GM19351 (cell line): Measurements from ENCODE around the gene FRMPD1.

Source experiments
- ATAC-seq: cut with Tn5 transposase; IDR thresholded peaks from one replicate; pipeline ENCODE4 v1.9.1; 2021; ENCODE audit warnings: mild to moderate bottlenecking, moderate library complexity; ENCODE audit not compliant: unreplicated experiment

FRMPD1 gene

DNA sequence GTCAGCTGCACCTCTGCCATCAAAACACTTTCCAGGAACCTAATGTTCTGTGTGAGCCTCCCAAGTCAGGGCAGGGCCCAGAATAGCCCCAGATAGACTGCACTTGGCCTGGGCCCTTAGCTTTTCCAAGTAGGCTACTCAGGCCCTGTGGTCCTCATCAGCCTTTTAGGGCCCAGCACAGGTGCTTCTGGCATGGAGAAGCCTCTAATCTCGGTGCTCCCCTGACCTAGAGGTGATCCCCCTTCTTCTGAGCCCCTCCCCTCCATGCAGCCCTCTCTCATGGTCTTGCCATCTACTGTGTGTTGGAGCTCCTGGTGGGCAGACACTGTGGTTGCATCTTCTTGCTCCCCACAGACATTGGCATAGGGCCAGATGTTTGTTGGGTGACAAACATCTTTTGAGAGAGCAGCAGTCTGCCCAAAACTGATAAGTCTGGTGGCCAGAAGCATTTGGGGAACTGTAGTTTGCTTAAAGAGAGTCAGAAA lies 28.1 kb downstream of the FRMPD1 start:
- no peak for ATAC-seq

DNA sequence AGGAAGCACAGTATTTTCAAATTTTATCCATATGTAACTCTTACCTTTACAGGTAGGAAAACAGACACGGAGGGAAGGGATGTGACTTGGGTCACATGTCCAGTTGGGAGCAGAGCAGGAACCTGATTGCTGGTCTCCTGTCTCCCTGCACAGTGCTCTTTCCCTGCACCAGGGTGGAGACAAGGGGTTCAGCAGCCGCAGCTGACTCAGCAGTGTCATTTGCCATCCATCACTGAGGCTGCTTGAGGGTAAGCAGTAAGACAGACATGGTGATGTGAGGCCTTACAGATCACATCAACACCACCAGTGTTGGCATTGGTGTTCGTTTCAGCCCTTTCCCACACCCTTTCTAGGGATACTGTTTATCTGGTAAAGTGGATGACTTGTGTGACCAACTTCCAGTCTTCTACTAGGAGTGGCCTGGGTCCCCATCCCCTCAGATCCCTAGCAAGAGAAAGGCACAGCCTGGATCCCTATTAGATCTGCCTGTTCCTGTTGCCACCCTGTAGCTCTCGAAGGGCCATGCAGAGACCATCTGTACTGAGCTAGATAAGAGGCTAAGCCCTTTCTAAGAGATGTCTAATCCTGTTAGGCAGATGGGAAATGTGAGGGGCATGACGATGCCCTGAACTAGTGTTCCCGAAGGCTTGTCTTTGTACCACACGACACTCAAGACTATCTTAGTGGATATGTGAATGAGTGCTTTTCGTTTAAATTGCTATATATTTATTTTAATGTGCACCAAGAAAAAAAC lies 29.1 kb downstream of the FRMPD1 start:
- ATAC-seq = no peak

DNA sequence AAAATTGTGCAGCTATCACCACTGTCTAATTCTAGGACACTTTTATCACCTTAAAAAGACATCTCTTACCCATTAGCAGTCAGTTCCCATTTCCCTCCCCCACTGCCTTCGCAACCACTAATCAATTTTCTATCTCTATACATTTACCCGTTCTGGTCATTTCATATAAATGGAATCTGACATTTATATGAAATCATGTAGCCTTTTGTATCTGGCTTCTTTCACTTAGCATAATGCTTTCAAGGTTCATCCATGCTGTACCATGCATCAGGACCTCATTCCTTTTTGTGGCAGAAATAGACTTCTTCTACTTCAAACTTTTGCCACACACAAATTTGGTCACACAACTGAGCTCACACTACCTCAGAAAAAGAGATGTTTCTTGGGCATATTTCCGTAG lies 32.2 kb downstream of the FRMPD1 start:
- ATAC-seq = no peak

DNA sequence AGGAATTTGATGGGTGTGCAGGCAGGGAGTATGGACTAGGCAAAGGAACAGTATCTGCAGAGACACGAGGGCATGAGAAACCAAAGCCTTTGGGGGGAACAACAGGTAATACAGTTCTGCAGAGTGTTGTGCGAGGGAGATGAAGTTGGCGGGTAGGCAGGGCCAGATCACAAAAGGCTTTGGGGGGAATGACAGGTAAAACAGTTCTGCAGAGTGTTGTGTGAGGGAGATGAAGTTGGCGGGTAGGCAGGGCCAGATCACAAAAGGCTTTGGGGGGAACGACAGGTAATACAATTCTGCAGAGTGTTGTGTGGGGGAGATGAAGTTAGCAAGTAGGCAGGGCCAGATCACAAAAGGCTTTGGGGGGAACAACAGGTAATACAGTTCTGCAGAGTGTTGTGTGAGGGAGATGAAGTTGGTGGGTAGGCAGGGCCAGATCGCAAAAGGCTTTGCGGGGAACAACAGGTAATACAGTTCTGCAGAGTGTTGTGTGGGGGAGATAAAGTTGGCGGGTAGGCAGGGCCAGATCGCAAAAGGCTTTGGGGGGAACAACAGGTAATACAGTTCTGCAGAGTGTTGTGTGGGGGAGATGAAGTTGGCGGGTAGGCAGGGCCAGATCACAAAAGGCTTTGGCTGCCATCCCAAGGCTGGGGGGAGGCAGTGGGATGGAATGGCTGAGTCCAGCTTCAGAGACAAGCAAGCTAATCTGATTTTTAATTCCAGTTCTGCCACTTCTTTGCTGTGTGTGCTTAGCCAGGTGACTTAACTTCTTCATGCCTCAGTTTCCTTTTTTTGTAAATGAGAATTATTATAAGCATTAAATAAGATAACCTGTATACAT lies 33.0 kb downstream of the FRMPD1 start:
- ATAC-seq = no peak

DNA sequence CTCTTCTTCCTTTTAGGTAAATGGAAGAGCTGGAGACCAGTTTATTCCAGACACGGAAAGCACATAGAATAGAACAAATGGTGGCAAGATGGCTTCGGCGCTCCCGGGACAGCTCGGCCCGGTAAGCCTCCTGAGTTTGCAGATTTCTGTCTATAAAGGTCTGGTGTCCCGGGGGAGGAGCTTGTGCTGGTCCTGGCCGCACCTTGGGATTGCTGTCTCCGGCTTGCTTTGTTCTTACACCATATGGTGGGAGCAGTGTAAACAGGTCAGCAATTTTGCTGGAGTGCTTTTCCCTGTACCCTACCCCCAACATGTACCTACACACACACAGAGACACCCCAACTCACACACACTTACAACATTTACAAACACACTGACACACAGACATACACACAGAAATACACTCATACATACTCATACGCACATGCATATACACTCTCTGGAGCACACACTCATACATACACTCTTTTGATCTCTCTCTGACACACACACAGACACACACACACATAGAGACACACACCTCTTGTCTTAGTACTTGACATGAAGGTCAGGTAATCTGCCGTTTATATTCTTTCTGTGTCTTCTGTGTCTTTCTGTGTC lies 42.0 kb downstream of the FRMPD1 start:
- ATAC-seq = no peak

DNA sequence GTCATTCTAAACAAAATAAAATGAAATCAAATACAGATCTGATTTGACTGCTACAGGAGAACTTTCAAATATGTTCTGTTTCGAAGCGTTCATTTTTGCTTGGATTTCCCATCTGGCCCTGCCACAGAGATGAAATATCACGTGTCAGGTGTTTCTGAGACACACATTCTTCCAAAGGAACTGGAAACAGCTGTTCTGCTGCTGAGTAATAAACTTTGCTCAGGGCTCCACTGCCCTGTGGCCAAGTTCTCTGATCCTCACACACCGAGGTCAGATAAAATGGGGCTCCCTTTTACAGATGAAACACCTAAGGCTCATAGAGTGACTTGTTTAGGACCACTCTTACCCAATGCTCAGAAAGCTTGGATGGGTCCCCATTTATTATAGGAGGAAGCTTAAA lies 42.5 kb downstream of the FRMPD1 start:
- ATAC-seq = no peak

DNA sequence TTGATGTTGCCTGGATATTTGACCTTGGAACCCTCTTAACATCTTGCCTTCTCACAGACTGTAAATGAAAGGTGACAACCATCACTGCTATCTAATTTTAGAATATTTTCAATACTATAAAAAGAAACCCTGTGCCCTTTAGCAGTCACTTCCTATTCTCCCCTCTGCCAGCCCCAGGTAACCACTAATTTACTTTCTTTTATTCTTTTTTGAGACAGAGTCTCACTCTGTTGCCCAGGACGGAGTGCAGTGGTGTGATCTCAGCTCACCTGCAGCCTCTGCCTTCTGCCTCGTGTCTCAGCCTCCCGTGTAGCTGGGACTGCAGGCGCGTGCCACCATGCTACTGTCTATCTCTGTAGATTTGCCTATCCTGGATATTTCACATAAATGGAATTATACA lies 43.6 kb downstream of the FRMPD1 start:
- no peak for ATAC-seq

DNA sequence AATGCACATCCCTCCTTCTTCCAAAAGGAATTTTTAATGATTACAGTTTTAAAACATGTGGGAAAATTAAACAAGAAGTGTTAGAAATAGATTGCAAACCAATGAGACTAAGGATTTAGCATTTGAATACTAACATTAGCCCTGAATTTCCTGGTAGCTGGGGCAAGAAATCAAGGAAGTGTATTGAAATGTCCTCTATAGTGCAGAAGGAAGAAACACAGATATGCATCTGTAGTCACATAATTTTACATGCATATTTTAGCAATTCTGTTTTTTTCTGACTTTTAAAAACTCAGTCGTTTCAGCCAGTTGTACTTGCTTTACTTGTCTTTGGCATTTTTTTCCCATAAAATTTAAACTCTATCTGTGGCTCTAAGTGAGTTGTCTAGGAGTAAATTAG lies 45.8 kb downstream of the FRMPD1 start:
- ATAC-seq = no peak

DNA sequence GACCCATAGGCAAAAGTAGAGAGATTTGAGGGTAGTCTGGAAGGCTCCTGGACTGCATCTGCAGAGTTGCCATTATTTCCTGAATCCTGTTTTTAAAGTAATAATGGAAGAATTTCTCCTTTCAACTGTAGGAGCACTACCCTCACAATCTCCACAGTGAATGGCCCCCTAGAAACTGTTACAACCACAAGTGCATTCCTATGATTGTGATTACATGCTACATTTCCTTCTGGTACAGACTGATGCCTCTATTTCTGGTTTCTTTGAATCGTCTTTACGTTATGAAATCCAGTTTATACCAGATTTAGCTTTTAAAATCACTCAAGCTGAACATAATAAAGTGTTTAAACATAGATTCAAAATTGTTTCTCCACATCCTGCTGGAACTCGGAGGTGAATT lies 49.4 kb downstream of the FRMPD1 start:
- no peak for ATAC-seq

DNA sequence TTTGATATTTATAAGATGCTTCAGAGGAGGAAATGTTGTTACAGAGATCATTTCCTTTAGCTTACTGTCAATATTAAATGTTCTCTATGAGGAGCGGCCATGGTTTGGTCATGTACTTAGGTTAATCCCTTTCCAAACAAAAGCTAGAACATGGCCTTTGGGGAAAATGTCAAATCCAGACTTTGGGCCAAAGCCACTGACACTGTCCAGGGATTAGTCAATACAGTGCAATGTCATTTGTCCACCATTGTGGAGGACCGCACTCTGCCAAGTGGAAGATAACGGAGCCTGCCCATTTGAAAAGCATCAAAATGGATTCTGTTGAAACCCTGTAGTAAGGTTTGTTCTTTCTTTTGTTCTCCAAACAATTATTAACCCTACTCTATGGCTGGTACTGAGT lies 50.1 kb downstream of the FRMPD1 start:
- no peak for ATAC-seq

DNA sequence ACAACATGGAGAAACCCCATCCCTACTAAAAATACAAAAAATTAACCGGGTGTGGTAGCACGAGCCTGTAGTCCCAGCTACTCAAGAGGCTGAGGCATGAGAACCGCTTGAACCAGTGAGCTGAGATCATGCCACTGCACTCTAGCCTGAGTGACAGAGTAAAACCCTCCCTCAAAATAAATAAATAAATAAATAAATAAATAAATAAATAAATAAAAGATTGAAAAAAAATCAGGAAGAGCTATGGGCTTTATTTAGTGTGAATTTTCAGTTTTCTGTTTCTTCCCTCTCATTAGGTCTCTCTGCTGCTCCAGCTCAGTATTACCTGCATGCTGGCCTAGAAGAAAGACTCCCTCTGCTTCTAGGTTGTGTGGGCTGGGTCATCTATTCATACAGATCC lies 55.0 kb downstream of the FRMPD1 start:
- no peak for ATAC-seq

DNA sequence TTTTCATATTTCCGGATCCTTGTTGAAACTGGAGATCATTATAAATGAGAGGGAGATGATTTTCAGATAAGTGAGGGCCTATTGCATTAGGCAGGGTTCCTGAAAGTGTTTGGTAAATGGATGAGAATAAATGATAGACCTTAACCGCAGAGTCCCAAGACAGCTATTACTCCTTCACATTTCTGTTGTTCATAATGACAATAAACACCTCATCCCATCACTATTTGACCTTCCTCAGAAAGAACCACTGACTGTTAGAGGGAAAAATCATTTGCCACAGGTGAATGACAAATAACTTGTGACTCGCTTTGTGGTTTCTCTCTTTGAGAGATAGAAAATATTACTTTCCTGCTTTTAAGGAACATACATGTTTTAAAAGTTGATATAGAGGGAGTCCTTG lies 55.5 kb downstream of the FRMPD1 start:
- no peak for ATAC-seq

DNA sequence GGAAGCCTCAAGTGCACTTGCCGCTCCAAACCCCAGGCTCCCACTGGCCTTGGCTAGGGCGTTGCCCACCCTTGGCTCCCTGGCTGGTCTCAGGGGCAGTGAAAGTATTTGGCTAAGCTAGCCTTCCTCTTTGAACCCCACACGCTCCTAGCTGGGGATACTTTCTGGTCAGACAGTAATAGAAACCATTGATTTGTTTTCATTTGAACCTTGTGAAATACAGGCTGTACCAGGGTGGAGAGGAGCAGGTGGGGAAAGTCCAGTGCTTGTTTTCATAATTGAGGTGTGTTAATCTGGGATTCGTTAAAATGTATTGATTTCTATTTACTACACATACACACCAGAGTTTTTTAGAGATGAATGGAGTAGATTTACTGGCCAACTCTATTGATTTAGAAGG lies 57.0 kb downstream of the FRMPD1 start:
- ATAC-seq = no peak

DNA sequence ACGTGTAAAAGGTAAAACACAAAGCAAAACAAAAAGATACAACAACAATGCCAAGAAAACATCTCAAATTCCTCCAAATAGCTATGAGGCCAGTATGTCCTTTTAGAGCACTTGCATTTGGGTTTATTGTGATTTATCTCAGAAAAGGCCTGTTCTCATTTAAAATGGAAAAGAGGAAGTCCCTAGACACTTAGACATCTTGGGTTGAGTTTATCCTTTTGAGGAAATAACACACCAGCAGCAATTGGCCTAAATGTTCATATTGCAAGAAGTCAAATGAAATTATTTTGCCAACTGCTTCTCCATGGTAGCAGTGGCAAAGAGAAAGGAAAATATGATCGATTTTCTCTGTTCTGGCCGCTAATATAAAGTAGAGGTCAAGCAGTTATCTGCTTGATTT lies 59.3 kb downstream of the FRMPD1 start:
- ATAC-seq = no peak

DNA sequence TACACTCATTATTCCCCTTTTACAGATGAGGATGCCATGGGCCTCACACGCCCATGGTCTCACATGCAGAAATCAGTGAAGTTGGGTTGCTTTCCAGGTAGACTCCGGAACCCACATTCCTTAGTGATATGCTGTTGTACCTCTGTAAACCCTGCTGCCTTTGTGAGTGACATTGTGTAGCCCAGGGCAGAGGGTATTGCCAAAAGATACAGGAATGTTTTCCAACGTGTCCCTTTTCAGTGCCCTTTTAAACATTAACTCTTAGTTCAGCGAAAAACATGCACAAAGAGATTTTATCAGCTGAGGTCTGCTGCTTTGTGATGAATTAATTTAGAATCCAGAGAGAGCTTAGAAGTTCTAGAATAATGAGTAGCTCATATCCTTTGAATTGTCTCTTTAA lies 64.5 kb downstream of the FRMPD1 start:
- no peak for ATAC-seq

DNA sequence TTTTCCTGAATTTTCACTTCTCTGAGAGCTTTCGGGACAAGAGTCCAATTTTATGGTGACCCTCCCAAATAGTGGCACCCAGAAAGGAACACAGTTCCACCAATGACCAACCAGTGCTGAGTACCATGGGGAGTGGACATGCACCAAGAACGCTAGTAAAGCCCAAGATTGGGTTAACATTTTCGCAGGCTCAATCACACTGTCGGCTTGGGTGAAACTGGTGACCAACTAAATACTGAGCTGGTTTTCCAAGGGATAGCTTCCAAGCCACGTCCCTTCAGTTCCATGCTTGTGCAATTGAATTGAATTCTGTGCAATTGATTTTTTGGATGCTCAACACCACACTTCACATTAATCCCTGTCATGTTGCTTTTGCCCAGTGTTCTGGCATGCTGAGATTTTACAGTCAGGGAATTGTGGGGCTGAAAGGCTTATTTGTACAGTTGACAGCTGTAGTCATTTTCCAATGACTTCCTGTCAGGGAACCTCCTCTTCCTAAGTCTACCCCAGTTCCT lies 65.3 kb downstream of the FRMPD1 start:
- ATAC-seq = no peak

DNA sequence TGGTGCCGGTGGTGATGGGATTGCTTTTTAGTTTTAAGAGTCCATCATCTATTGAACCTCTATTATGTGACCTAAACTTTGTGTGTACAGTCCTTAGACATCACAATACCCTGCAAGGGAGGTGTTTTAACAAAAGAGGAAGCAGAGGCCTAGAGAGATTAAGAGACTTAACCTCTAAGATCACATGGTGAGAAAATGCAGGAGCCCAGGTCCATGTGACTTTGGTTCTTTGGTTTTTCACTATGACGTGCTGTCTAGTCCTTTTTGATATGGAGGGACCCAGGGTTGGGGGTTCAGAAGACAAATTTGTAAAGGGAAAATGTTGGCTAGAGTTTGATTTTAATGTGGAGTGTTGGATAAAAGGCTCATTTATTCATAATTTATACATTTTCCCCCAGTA lies 68.8 kb downstream of the FRMPD1 start:
- ATAC-seq = peak; percentile 70

DNA sequence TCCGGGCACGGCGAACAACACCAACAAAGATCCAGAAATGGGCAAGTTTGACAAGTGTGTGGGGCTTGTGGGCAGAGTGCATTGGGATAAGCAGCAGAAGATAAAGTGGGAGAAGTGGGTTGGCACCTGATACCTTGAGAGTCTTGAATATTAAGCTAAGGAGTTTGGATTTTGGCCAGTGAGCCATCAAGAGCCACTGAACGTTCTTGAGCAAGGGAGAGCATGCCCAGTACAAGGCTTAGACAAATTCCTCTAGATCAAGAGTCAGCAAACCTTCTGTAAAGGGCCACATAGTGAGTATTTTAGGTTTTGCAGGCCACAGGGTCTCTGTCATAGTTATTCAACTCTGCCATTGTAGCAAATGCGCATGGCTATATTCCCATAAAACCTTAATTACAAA lies 76.3 kb downstream of the FRMPD1 start:
- ATAC-seq = no peak

DNA sequence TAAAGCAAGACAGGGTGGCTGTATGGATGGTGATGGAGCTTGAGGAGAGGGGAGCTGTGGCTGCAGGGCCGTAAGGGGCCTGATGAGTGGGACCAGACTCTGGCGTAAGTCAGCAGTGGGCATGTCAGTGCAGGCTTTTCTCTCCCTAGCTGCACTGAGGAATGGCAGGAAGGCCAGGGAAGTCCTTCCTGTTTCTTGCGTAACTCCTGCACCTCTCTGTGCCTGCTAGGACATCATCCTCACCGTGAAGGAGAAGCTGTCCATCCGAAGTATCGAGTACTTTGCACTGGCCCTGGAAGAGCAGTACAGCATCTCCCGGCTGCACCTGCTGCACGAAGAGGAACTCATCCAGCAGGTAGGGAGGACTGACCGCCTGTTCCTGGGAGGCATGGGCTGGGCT lies 78.7 kb downstream of the FRMPD1 start:
- no peak for ATAC-seq

DNA sequence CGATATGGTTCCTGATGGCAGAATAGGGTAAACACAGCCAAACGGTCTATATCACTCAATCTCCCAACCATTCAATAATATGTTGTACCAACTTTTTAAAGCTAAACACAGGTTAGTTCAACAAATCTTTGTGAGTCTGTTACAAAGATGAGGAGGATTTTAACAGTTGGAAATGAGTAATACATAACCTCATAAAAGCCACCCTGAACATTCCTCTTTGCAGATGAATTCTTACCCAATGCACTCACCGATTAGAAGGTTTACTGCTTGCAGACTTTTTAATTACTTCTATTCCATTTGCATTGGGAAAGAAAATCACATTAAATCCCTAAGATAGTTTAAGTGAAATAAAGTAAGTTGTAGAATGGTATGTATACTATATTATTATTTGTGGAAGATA lies 79.5 kb downstream of the FRMPD1 start:
- ATAC-seq = no peak

DNA sequence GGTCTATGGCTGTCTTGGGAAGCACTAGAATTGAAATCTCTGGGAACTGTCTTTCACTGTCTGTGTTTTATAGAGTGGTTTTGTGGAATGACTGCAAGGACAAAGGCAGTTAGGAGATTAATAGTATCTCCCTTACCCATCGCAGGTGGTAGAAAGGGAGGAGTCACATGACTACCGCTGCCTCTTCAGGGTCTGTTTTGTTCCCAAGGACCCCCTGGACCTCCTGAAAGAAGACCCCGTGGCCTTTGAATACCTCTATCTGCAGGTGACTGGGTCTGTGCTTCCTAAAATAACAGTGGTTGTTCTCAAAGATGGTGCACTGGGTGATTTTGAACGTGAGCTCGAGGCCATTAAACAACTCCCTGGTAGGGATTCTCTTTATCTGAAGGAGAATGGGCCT lies 80.1 kb downstream of the FRMPD1 start:
- ATAC-seq = no peak
